Stimulated activated CD4-positive, alpha-beta T cell treated with anti-CD3 and anti-CD28 coated beads, Interleukin-4, amount 100 ng/mL, for 48 hours (primary cell): Measurements from ENCODE around the gene TMEM14C.
A peak's percentile ranks its signal among the peaks of the same experiment; 100 is the strongest.

Experiments
- DNase-seq, 2 donors: peaks; one replicate each; pipeline ENCODE4 v3.0.0-alpha.2; 2020; ENCODE audit warnings: low read depth in 2 of 2

TMEM14C gene

GRCh38 chr6:10722820-10723566 lies at the start of gene TMEM14C:
Gene TMEM14C, plus strand, starts transcription at chr6:10723070. Its CDS starts 1,544 bp downstream, at chr6:10724614.
- peak; percentile 78 to 93 for DNase-seq

- DNase-seq: no peak
Observed at GRCh38 chr6:10676403-10676802, 46.5 kb upstream of the TMEM14C start.

GRCh38 chr6:10678456-10678855 lies 44.4 kb upstream of the TMEM14C start:
- no peak for DNase-seq

GRCh38 chr6:10681795-10682194 lies 41.1 kb upstream of the TMEM14C start:
- DNase-seq: no peak

- no peak for DNase-seq
Observed at GRCh38 chr6:10682355-10682988, 40.4 kb upstream of the TMEM14C start.

GRCh38 chr6:10684618-10685017 lies 38.3 kb upstream of the TMEM14C start:
- DNase-seq: no peak

- no peak for DNase-seq
Observed at GRCh38 chr6:10685092-10685915, 37.6 kb upstream of the TMEM14C start.

GRCh38 chr6:10686901-10687300 lies 36.0 kb upstream of the TMEM14C start:
- no peak for DNase-seq

GRCh38 chr6:10687582-10687981 lies 35.3 kb upstream of the TMEM14C start:
- no peak for DNase-seq

GRCh38 chr6:10690651-10691445 lies 32.0 kb upstream of the TMEM14C start:
- no peak for DNase-seq

GRCh38 chr6:10692965-10693538 lies 29.8 kb upstream of the TMEM14C start:
- no peak for DNase-seq

GRCh38 chr6:10694302-10695085 lies 28.4 kb upstream of the TMEM14C start, which contains the start of the genes C6orf52 and PAK1IP1:
Gene C6orf52, minus strand, starts transcription at chr6:10694616. Its CDS starts 7,066 bp downstream, at chr6:10687550.
Gene PAK1IP1, plus strand, starts transcription at chr6:10694972. Its CDS starts 14 bp downstream, at chr6:10694986.
- DNase-seq: peak; percentile 85 to 87

GRCh38 chr6:10695086-10695657 lies 27.7 kb upstream of the TMEM14C start:
- DNase-seq: no peak

GRCh38 chr6:10696655-10697054 lies 26.2 kb upstream of the TMEM14C start:
- no peak for DNase-seq

GRCh38 chr6:10713962-10714361 lies 8.9 kb upstream of the TMEM14C start:
- DNase-seq: no peak

GRCh38 chr6:10719296-10719963 lies 3.4 kb upstream of the TMEM14C start:
- no peak for DNase-seq

- no peak for DNase-seq
Observed at GRCh38 chr6:10719964-10720264, 3.0 kb upstream of the TMEM14C start.

GRCh38 chr6:10720265-10720959 lies 2.5 kb upstream of the TMEM14C start:
- peak in 1 of 2 donors; percentile 47 for DNase-seq
